ENCODE results near the gene P3H3.

The P3H3 gene

GRCh38 chr12:6842075-6842474 is 13.9 kb downstream of the P3H3 start:
- DNase-seq (ENCODE audit: low read depth in 4 of 4, low spot score in 1 of 4): no peak

GRCh38 chr12:6843118-6843902 is 15.1 kb downstream of the P3H3 start:
- no peak for DNase-seq (ENCODE audit: low read depth in 4 of 4, low spot score in 1 of 4)

GRCh38 chr12:6845395-6845794 is 17.2 kb downstream of the P3H3 start:
- no peak for DNase-seq (ENCODE audit: low read depth in 4 of 4, low spot score in 1 of 4)

- DNase-seq (ENCODE audit: low read depth in 4 of 4, low spot score in 1 of 4): no peak
Measured at GRCh38 chr12:6846316-6846869, 18.2 kb downstream of the P3H3 start.

GRCh38 chr12:6847676-6848075 is 19.5 kb downstream of the P3H3 start:
- DNase-seq (ENCODE audit: low read depth in 4 of 4, low spot score in 1 of 4): no peak

GRCh38 chr12:6849427-6849826 is 21.2 kb downstream of the P3H3 start:
- DNase-seq (ENCODE audit: low read depth in 4 of 4, low spot score in 1 of 4): no peak

- no peak for DNase-seq (ENCODE audit: low read depth in 4 of 4, low spot score in 1 of 4)
Measured at GRCh38 chr12:6849976-6850560, 21.9 kb downstream of the P3H3 start.

GRCh38 chr12:6850796-6851152 is 22.6 kb downstream of the P3H3 start:
- DNase-seq (ENCODE audit: low read depth in 4 of 4, low spot score in 1 of 4): no peak

- DNase-seq (ENCODE audit: low read depth in 4 of 4, low spot score in 1 of 4): peak; percentile 84 to 95 (median 87)
Measured at GRCh38 chr12:6851153-6851920, 23.1 kb downstream of the P3H3 start, which contains the start of gene CDCA3. CDCA3 (minus strand) TSS chr12:6851286; CDS start chr12:6850952, 334 bp downstream.

- peak; percentile 81 to 96 (median 94) for DNase-seq (ENCODE audit: low read depth in 4 of 4, low spot score in 1 of 4)
Measured at GRCh38 chr12:6851921-6852650, 23.9 kb downstream of the P3H3 start, which contains the start of gene USP5. USP5 (plus strand) TSS chr12:6852150; CDS start chr12:6852180, 30 bp downstream.

GRCh38 chr12:6852651-6853354 is 24.6 kb downstream of the P3H3 start:
- DNase-seq (ENCODE audit: low read depth in 4 of 4, low spot score in 1 of 4): peak in 2 of 4 experiments; percentile 66 to 77

GRCh38 chr12:6853626-6854025 is 25.4 kb downstream of the P3H3 start:
- DNase-seq (ENCODE audit: low read depth in 4 of 4, low spot score in 1 of 4): no peak

- no peak for DNase-seq (ENCODE audit: low read depth in 4 of 4, low spot score in 1 of 4)
Measured at GRCh38 chr12:6854036-6854435, 25.8 kb downstream of the P3H3 start.

GRCh38 chr12:6855322-6855721 is 27.1 kb downstream of the P3H3 start:
- DNase-seq (ENCODE audit: low read depth in 4 of 4, low spot score in 1 of 4): no peak

- no peak for DNase-seq (ENCODE audit: low read depth in 4 of 4, low spot score in 1 of 4)
Measured at GRCh38 chr12:6858799-6859198, 30.6 kb downstream of the P3H3 start.

- DNase-seq (ENCODE audit: low read depth in 4 of 4, low spot score in 1 of 4): no peak
Measured at GRCh38 chr12:6860116-6860515, 31.9 kb downstream of the P3H3 start.

GRCh38 chr12:6860942-6861341 is 32.7 kb downstream of the P3H3 start:
- no peak for DNase-seq (ENCODE audit: low read depth in 4 of 4, low spot score in 1 of 4)

- DNase-seq (ENCODE audit: low read depth in 4 of 4, low spot score in 1 of 4): no peak
Measured at GRCh38 chr12:6861391-6861790, 33.2 kb downstream of the P3H3 start.

GRCh38 chr12:6863033-6863432 is 34.8 kb downstream of the P3H3 start:
- no peak for DNase-seq (ENCODE audit: low read depth in 4 of 4, low spot score in 1 of 4)

GRCh38 chr12:6863586-6864321 is 35.5 kb downstream of the P3H3 start:
- DNase-seq (ENCODE audit: low read depth in 4 of 4, low spot score in 1 of 4): no peak
